ENCODE measurements around the gene ADAR. TPM values are rescaled to one million over a fixed set of nuclear protein-coding genes. Genes with fewer than 3 reads are reported as not detected.

ADAR gene
- total and polyA plus RNA-seq, 10 donors, result 25.6 to 249 (median 225) TPM

DNA sequence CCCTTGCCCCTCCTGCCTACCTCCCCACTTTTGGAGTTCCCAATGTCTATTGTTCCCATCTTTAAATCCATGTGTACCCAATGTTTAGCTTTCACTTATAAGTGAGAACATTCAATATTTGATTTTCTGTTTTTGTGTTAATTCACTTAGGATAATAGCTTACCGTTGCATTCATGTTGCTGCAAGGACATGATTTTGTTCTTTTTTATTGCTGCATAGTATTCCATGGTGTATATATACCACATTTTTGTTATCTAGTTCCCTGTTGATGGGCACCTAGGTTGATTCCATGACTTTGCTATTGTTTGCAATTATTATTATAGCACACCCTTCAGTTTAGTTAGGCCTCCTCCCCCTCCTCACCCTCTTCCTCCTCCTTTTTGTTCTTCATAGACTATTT lies 33.5 kb upstream of the ADAR start:
- TF ChIP-seq POLR2A (IDR thresholded peaks at IDR 0.05) (no peak), POLR2AphosphoS5 (IDR thresholded peaks at IDR 0.05) (no peak)
- TF ChIP-seq, protein P1, sequence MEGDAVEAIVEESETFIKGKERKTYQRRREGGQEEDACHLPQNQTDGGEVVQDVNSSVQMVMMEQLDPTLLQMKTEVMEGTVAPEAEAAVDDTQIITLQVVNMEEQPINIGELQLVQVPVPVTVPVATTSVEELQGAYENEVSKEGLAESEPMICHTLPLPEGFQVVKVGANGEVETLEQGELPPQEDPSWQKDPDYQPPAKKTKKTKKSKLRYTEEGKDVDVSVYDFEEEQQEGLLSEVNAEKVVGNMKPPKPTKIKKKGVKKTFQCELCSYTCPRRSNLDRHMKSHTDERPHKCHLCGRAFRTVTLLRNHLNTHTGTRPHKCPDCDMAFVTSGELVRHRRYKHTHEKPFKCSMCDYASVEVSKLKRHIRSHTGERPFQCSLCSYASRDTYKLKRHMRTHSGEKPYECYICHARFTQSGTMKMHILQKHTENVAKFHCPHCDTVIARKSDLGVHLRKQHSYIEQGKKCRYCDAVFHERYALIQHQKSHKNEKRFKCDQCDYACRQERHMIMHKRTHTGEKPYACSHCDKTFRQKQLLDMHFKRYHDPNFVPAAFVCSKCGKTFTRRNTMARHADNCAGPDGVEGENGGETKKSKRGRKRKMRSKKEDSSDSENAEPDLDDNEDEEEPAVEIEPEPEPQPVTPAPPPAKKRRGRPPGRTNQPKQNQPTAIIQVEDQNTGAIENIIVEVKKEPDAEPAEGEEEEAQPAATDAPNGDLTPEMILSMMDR (IDR thresholded peaks at IDR 0.05 in 8 of 11, conservative IDR thresholded peaks at IDR 0.05 in 3 of 11), result no peak
- Histone ChIP-seq H3K4me1 (no peaks in the 10 kb centered on the region), H3K27me3 (replicated peaks in 1 of 7) (peaks cover 0 to 13% (median 0%) of the 10 kb centered on the region in 7 donors), H3K27ac (no peak overlapping the region), H3K36me3 (no peaks in the 10 kb centered on the region), H3K9me3 (peaks cover 0 to 19% (median 14%) of the 10 kb centered on the region in 8 donors), H3K4me3 (no peak overlapping the region)
- intact Hi-C loops (cut with DNase I; ENCODE audit: low total_unique reads), result no loop called here
- no peak for DNase-seq
- 89 to 95% (median 90%) methylated on average over 1 of the region's 1 CpG for WGBS, 5 donors

GRCh38 chr1:154639876-154640275 lies 31.9 kb upstream of the ADAR start:
- no peak overlapping the region for H3K4me3 ChIP-seq

DNA sequence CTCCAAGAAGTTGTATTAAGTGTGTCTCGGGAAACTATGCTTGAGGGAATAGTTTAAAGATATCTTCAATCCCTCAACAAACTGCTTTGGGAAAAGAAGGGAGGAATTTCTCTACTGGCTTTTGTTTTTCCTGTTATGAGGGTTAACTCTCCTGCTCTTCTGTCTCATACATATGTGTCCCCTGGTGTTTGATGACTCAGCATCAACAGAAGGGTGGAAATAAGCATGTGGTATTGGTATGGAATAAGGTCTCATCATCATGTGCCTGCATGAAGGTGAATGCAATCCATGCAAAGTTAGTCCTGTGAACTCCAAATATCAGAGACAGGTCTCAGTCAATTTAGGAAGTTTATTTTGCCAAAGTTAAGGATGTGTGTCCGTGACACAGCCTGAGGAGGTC lies 27.2 kb upstream of the ADAR start:
- H3K9me3 ChIP-seq, result peaks cover 0 to 20% (median 14%) of the 10 kb centered on the region in 8 donors
- H3K4me3 ChIP-seq, result no peak overlapping the region
- DNase-seq, result no peak
- TF ChIP-seq, protein P1 (IDR thresholded peaks at IDR 0.05 in 8 of 11, conservative IDR thresholded peaks at IDR 0.05 in 3 of 11), result no peak
- TF ChIP-seq POLR2A (IDR thresholded peaks at IDR 0.05) (no peak), POLR2AphosphoS5 (IDR thresholded peaks at IDR 0.05) (no peak)
- H3K27ac ChIP-seq, result no peak overlapping the region
- H3K4me1 ChIP-seq, result no peaks in the 10 kb centered on the region
- intact Hi-C loops (cut with DNase I; ENCODE audit: low total_unique reads), result no loop called here
- H3K27me3 ChIP-seq (replicated peaks in 1 of 7), result peaks cover 0 to 47% (median 0%) of the 10 kb centered on the region in 7 donors
- 60 to 86% (median 71%) methylated on average over 2 of the region's 2 CpGs for WGBS, 5 donors
- no peaks in the 10 kb centered on the region for H3K36me3 ChIP-seq

More at GRCh38 chr1:154639876-154640275, 31.9 kb upstream of the ADAR start:
- intact Hi-C loops (cut with DNase I; ENCODE audit: low total_unique reads), result no loop called here
- TF ChIP-seq POLR2AphosphoS5 (IDR thresholded peaks at IDR 0.05) (no peak), POLR2A (IDR thresholded peaks at IDR 0.05) (no peak)
- TF ChIP-seq, protein P1 (IDR thresholded peaks at IDR 0.05 in 8 of 11, conservative IDR thresholded peaks at IDR 0.05 in 3 of 11), result no peak
- no peak for DNase-seq
- H3K9me3 ChIP-seq, result peaks cover 0 to 19% (median 14%) of the 10 kb centered on the region in 8 donors
- H3K36me3 ChIP-seq, result no peaks in the 10 kb centered on the region
- H3K27ac ChIP-seq, result no peak overlapping the region
- H3K27me3 ChIP-seq (replicated peaks in 1 of 7), result peaks cover 0 to 29% (median 0%) of the 10 kb centered on the region in 7 donors
- no peaks in the 10 kb centered on the region for H3K4me1 ChIP-seq

DNA sequence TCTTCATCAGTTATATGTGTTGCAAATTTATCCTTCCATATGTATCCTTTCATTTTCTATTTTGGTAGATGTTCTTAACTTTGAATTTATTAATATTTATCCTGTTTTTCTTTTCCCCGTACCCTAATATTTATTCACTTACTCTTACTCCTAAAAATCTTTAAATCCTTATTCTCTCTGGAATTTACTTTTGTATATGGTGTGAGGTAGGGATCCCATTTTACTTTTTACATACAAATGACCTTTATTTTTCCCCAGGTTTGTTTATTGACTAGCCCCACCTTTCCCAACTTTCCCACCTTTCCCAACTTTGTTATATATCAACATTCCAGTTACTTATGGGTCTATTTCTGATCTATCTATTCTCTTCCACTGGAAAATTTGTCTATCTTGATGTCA lies 21.7 kb upstream of the ADAR start:
- DNase-seq, result no peak
- no peak overlapping the region for H3K27ac ChIP-seq
- WGBS, 5 donors, result 0% methylated on average over 1 of the region's 1 CpG; no CpG with 5 or more reads in 2 of the 5 donors
- no peak overlapping the region for H3K4me3 ChIP-seq
- peaks cover 0 to 16% (median 0%) of the 10 kb centered on the region in 7 donors for H3K27me3 ChIP-seq (replicated peaks in 1 of 7)
- H3K4me1 ChIP-seq, result peaks cover 10 to 37% (median 30%) of the 10 kb centered on the region in 6 donors
- intact Hi-C loops (cut with DNase I; ENCODE audit: low total_unique reads), result no loop called here
- peaks cover 0 to 4% (median 0%) of the 10 kb centered on the region in 6 donors for H3K36me3 ChIP-seq
- peaks cover 0 to 14% (median 12%) of the 10 kb centered on the region in 8 donors for H3K9me3 ChIP-seq
- TF ChIP-seq POLR2AphosphoS5 (IDR thresholded peaks at IDR 0.05) (no peak), POLR2A (IDR thresholded peaks at IDR 0.05) (no peak)
- TF ChIP-seq, protein P1 (IDR thresholded peaks at IDR 0.05 in 8 of 11, conservative IDR thresholded peaks at IDR 0.05 in 3 of 11), result no peak

Data from spleen (tissue), 11 donors.